Peyer's patch (tissue), 4 donors: ENCODE data around the gene GRIN2C. TPM values are rescaled to one million over a fixed set of nuclear protein-coding genes. Genes with fewer than 3 reads are reported as not detected.

Experiments
- DNase-seq, 3 donors: peaks; one replicate each; pipeline ENCODE4 v3.0.0-alpha.2; 2017 to 2019
- H3K27ac ChIP-seq, 4 donors: fragments of 200-600 bp; sonication (generic); one replicate each; pipeline ENCODE4 v1.5.1; 2016 to 2019
- H3K27me3 ChIP-seq, 2 donors: fragments of 200-600 bp; sonication (generic); one replicate each; pipeline ENCODE4 v1.5.1; 2019
- H3K36me3 ChIP-seq, 3 donors: fragments of 200-600 bp; sonication (generic); one replicate each; pipeline ENCODE4 v1.5.1; 2016 to 2019
- H3K4me1 ChIP-seq, 4 donors: fragments of 200-600 bp; sonication (generic); one replicate each; pipeline ENCODE4 v1.5.1; 2016 to 2019
- H3K4me3 ChIP-seq, 4 donors: fragments of 200-600 bp; sonication (generic); 1 replicate in 3 of 4; 2 replicates in 1 of 4; pipeline ENCODE4 v1.5.1; 2016 to 2019; ENCODE audit warnings: mild to moderate bottlenecking in 1 of 4
- H3K9me3 ChIP-seq, 4 donors: fragments of 200-600 bp; sonication (generic); one replicate each; pipeline ENCODE4 v1.5.1; 2016 to 2019; ENCODE audit warnings: mild to moderate bottlenecking in 1 of 4
- POLR2A ChIP-seq, 2 donors: fragments of 450-650 bp; IDR thresholded peaks; one replicate each; pipeline ENCODE4 v1.5.1; 2017; ENCODE audit warnings: antibody characterized with exemption in 2 of 2, mild to moderate bottlenecking in 2 of 2, moderate library complexity in 2 of 2
- total RNA-seq, 4 donors: library from RNA; depleted of rRNA; stranded (reverse); fragments of >200 nt; gene quantifications; one replicate each; pipeline ENCODE4 v1.1.0, GENCODE V29; 2016
- TF ChIP-seq, protein P1 (sequence below), 6 experiments: fragments of 450-650 bp in 4 of 6; fragments of 200-600 bp in 2 of 6; sonication (generic) in 1 of 6; IDR thresholded peaks; one replicate each; pipeline ENCODE4 v1.5.1; 2017 to 2019; ENCODE audit warnings: antibody characterized with exemption in 6 of 6, mild to moderate bottlenecking in 3 of 6, moderate library complexity in 1 of 6

GRIN2C gene
- total RNA-seq, 4 donors from 2014 or later = 0.13 to 2.7 TPM; not detected in 2

- Histone ChIP-seq H3K9me3 (no peaks in the 10 kb centered on the region), H3K4me3 (no peak overlapping the region), H3K36me3 (peaks cover 0 to 2% (median 0%) of the 10 kb centered on the region in 3 donors), H3K27me3 (no peaks in the 10 kb centered on the region), H3K27ac (no peak overlapping the region), H3K4me1 (no peaks in the 10 kb centered on the region)
- no peak for TF ChIP-seq POLR2A (IDR thresholded peaks at IDR 0.05)
- TF ChIP-seq, protein P1, sequence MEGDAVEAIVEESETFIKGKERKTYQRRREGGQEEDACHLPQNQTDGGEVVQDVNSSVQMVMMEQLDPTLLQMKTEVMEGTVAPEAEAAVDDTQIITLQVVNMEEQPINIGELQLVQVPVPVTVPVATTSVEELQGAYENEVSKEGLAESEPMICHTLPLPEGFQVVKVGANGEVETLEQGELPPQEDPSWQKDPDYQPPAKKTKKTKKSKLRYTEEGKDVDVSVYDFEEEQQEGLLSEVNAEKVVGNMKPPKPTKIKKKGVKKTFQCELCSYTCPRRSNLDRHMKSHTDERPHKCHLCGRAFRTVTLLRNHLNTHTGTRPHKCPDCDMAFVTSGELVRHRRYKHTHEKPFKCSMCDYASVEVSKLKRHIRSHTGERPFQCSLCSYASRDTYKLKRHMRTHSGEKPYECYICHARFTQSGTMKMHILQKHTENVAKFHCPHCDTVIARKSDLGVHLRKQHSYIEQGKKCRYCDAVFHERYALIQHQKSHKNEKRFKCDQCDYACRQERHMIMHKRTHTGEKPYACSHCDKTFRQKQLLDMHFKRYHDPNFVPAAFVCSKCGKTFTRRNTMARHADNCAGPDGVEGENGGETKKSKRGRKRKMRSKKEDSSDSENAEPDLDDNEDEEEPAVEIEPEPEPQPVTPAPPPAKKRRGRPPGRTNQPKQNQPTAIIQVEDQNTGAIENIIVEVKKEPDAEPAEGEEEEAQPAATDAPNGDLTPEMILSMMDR (IDR thresholded peaks at IDR 0.05) = no peak
- DNase-seq = no peak
Measured at GRCh38 chr17:74806334-74806733, 53.4 kb downstream of the GRIN2C start.

GRCh38 chr17:74805591-74805991, 54.1 kb downstream of the GRIN2C start:
- no peaks in the 10 kb centered on the region for H3K4me1 ChIP-seq
- no peak for DNase-seq
- no peaks in the 10 kb centered on the region for H3K9me3 ChIP-seq
- no peak overlapping the region for H3K4me3 ChIP-seq
- peaks cover 0 to 10% (median 0%) of the 10 kb centered on the region in 3 donors for H3K36me3 ChIP-seq
- H3K27ac ChIP-seq = no peak overlapping the region
- TF ChIP-seq, protein P1 (IDR thresholded peaks at IDR 0.05) = no peak
- no peak for TF ChIP-seq POLR2A (IDR thresholded peaks at IDR 0.05)
- no peaks in the 10 kb centered on the region for H3K27me3 ChIP-seq

DNA sequence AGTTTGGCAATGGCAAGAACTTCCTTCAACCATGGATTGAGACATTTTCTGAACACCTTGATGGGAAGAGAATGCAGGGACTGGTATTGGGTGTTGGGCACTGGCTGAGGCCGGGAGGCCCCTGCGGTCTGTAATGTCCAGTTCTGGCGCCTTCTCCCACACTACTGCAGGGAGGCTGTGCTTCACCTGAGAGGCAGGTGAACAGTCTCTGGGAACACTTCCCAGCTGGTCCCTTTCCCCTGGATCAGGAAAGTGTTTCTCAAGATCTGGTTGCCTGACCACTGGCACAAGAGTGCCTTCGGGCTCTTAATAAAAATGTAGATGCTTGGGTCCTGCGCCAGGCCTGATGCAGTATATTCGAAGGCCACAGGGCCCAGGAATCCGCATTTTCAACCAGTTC, 55.0 kb downstream of the GRIN2C start:
- H3K4me3 ChIP-seq = no peak overlapping the region
- TF ChIP-seq, protein P1 (IDR thresholded peaks at IDR 0.05) = no peak
- no peak for TF ChIP-seq POLR2A (IDR thresholded peaks at IDR 0.05)
- H3K9me3 ChIP-seq = no peaks in the 10 kb centered on the region
- no peaks in the 10 kb centered on the region for H3K4me1 ChIP-seq
- H3K27ac ChIP-seq = no peak overlapping the region
- DNase-seq = no peak
- H3K36me3 ChIP-seq = peaks cover 0 to 16% (median 0%) of the 10 kb centered on the region in 3 donors
- no peaks in the 10 kb centered on the region for H3K27me3 ChIP-seq

- Histone ChIP-seq H3K27ac (no peak overlapping the region), H3K36me3 (peaks cover 0 to 16% (median 0%) of the 10 kb centered on the region in 3 donors)
- TF ChIP-seq, protein P1 (IDR thresholded peaks at IDR 0.05) = no peak
- TF ChIP-seq POLR2A (IDR thresholded peaks at IDR 0.05) = no peak
Measured at GRCh38 chr17:74803971-74804370, 55.7 kb downstream of the GRIN2C start.

DNA sequence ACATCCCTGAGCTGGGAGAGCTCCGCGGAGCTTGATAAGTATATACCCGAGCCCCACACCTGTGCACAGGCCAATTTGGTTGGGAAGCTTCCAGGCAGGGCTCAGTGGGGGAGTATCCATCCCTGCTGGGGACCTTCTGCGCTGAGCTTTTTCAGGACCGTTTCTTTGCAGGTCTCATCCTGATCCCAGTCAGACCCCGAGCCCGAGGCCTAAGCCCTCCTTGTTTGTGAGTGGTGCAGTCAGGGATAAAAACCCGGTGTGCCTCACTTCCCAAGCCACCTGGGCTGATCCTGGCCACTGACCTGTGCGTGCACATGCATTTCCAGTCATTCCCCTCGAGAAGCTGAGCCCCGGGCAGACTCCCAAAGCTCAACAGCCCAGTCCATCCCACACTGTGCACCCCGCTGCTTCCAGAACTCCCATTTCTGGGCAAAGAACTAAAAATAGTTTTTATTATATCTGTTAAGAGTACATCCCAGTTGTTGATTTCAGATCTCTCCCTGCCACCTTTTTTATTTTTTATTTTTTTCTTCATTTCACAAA, 56.2 kb downstream of the GRIN2C start:
- no peak for TF ChIP-seq POLR2A (IDR thresholded peaks at IDR 0.05)
- TF ChIP-seq, protein P1 (IDR thresholded peaks at IDR 0.05) = no peak

More at GRCh38 chr17:74803971-74804370, 55.7 kb downstream of the GRIN2C start:
- Histone ChIP-seq H3K27me3 (no peaks in the 10 kb centered on the region), H3K4me3 (no peak overlapping the region), H3K9me3 (no peaks in the 10 kb centered on the region), H3K4me1 (no peaks in the 10 kb centered on the region)
- DNase-seq = no peak

More for the DNA sequence above, 56.2 kb downstream of the GRIN2C start:
- Histone ChIP-seq H3K36me3 (peaks cover 0 to 16% (median 0%) of the 10 kb centered on the region in 3 donors), H3K4me1 (no peaks in the 10 kb centered on the region), H3K4me3 (no peak overlapping the region), H3K27me3 (no peaks in the 10 kb centered on the region), H3K9me3 (no peaks in the 10 kb centered on the region), H3K27ac (no peak overlapping the region)
- DNase-seq = no peak
